Measurements from ENCODE around the gene CD8A.
"Not testable (repeated sequence)": the region's sequence is repeated elsewhere in the genome, so short reads cannot be mapped to it uniquely, and the experiment has no call there.

CD8A gene

DNA sequence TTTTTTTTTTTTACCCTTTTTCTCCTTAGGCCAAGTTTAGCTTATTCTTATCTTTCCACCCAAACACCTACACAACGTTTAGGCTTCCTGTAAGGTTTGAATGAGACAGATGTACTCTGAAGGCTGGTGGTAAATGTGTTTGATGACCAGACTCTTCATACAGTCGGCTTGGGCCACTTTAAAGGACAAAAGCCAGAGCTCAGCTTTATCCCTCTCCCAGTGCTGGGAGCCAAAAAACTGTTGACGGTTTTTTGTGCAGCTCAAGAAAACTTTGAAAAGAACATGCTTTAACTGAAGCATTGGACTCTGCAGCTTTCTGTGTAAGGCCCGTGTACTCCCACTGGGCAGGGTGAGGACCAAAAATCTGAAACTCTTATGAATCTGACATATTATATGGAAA is 15.4 kb downstream of the CD8A start:
- DNase-seq, result no peak

DNA sequence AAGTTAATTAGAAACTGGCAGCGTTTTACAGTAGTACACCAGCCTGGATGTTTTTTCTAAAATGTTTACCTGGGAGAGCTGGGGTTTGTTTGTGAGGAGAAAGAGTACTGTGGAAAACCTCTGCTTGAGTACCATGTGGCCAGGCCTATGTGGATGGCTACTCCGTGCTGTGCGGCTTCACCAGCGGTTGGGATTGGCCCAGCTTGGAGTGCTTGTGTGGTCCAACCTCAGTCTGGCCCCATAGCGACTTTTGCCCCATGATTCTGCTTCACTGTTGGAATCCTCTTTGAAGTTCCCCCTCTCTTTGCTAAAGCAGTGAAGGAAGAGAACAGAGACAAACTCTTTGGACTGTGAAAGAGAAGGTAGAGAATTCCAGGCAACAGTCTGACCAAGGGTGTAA is 15.9 kb downstream of the CD8A start:
- DNase-seq, result no peak

DNA sequence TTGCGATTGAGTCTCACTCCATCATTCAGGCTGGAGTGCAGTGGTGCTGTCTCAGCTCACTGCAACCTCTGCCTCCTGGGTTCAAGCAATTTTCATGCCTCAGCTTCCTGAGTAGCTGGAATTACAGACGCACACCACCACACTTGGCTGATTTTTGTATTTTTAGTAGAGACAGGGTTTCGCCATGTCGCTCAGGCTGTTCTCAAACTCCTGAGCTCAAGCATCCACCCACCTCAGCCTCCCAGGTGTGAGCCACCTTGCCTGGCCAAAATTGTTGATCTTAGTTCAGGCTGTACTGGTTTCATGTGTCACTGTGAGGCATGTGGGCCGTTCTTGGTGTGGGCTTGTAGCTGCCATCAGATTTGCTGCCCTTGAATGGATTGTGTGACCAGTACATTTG is 18.1 kb downstream of the CD8A start:
- DNase-seq, result no peak

DNA sequence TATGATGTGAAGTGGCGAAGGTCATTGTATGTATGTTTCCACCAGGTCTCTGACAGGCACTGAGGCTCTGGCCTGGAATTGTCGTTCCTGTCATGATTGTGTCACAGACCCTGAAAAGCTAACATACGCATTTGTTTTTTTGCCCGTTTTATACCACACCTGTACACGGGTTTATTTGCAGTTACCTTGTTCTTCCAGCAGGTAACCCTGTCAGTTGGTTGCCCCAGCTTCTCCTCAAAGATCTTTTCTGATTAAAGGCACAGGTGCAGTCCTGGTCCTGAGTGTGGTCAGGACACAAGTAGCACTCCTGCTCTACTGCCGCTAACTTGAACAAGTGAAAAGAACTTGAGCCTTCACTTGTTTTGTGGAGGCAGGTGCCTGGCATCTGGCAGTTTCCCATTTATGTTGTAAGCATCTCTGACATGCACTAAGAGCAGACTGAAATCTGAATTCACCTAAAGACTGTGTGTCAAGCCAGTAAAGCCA is 19.9 kb downstream of the CD8A start:
- no peak for DNase-seq

DNA sequence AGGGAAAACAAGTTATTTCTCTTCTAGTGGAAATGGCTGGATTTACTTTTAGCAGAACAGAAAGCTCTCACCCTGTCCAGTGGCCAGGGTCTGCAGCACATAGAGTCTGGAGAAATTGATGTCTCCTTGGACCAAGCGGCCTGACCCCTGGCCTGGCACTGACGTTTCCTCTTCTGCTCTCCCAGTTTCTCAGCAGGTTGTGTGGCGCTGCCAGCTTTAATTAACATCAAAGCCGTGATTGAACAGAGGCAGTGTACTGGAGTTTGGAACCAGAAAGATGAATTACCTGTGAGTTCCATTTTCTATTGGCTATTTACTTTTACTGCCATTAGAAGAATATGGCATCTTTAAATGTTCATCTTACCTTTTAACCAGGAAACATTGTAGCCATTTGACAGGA is 20.9 kb downstream of the CD8A start:
- no peak for DNase-seq

DNA sequence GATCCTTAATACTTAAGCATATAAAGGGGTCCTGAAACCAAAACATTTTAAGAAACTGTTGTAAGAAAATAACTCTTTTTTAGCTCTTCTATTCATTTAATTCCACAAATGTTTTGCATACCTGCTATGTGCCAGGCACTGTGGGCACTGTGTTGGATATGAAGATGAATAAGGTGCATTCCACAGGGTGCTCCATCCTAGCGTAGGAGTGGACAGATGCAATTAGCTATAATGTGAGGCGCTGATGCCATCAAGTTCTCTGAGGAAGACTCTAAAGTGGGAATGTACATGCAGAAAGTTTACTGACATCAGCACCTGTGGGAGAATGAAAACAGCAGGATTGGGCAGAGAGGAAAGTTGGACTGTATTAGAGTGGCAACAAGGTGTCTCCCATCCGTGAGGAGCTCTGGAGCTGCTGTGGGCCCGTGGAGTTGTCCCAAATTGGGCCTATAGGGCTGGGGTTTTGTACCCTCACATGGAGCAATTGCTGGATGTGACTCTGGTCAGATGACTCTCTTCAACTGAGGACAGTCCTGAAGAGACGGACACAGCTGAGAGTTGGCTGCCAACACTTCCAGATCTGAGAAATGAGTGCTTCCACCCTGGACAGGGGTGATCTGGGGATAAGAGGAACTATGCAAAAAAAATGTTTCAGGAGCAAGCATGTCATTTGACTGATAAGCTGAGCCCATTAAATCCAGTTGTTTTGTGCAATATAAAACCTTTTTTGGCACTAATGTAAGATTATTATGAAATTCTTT is 22.3 kb downstream of the CD8A start:
- no peak for DNase-seq

DNA sequence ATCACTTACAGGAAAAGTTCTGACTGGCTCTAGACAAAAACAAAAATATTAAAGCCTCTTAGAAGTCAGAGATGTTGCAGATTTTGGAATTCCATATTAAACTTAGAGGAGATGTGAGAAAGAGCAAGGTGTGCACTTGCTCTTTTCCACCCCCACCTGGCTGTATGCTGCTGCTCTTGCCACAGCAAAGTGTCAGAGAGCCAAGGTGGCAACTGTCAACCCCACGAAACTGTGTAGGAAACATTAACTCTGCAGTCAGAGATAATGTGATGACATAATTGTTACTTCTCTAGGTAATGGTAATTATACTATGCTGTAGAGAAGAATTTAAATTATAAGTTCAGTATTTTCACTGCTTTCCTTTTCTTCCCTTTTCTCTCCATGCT is 25.4 kb downstream of the CD8A start:
- DNase-seq, result no peak

DNA sequence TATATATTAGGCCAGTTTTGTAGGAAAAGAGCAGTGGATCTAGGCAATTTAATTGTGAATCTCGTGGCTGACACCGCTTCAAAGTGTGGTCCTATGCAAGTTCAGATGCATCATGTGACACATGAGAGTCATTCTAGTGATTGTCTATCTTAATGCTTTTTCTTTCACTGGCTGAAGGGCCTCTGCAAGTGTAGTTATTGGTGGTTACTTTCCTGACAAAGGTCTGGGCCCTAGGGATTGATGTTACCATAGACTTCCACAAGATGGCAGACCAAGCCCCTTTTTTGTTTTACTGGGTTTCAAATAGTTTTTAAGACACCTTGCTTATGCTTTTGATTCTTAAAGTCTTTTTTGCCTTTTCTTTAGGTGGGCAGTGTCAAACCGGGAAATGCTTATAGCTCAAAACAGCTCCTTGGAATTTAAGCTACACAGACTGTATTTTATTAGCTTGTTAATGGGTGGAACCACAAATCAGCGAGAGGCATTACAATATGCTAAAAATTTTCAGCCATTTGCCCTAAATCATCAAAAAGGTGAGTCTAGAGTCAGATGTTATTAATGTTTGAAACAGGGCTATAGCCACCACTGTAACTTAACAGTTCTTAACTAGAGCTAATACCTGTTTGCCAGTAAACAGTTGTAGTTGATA is 25.9 kb downstream of the CD8A start:
- DNase-seq, result no peak

DNA sequence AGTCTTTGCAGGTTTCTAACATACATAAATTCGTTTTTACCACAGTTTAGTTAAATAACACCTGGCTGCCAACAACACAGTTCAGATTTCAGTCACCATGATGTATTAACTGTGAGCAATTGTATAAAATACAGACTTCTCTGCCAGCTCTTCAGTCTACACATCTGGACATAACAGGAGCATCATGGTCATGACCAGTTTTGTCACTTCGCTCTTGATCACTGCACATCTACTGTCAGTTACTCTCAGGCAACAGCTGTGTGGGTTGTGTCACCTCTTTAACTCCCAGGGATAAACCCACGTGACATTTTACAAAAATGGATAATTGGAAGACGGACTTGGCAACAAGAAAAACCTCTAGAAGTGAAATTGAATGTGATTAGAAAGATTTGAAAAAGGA is 30.3 kb downstream of the CD8A start:
- no peak for DNase-seq

DNA sequence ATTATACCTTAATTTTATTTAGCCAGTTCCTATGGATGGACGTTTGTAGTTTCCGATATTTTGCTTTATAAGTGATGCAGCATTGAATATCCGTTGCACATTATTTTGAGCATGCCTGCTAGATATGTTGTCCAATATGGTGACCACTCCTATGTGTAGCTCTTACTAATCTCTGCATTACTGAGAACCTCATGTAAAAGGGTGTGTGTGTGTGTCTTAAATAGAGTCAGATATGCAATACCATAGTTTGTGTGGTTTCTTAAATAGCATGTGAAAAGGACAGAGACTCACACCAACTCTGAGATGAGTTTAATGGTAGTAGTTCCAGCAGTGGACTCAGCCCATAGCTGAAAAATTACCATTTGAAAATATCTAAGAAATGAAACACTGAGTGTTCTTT is 32.3 kb downstream of the CD8A start:
- no peak for DNase-seq

DNA sequence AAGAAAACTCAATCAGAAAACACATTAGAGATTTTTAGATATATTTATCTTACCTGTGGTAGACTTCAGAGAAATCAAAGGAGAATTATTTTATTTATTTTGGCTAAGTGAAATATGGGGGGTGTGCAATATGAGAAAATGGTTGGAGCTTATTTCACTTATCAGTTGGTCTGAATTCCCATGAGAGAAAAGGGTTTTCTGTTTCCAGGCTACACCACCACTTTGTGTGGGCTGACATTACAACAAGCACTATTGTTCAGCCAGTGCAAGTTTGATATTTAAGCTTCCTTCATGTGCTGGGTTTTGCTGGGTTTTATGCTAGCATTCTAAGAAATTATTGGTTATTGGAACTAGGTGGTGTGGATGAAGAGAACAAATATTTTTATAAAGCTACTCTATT is 37.1 kb downstream of the CD8A start:
- DNase-seq, result no peak

DNA sequence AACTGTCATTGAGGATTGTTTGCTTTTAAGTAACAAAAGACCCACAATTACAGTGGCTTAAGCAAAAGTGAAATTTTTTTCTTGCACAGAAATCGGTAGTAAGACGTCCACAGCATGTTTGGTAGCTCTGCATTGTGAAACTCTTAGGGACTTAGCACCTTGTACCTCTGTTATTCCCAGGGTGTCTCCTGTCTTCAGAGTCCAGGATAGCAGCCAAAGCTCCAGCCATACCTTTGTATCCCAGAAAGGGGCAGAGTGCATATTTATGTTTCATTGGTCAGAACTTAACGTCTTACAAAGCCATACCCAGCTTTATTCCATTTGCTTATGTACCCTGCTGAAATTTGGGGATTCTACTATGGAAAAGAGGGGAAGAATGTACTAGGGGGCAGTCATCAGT is 37.8 kb downstream of the CD8A start:
- DNase-seq, result no peak

DNA sequence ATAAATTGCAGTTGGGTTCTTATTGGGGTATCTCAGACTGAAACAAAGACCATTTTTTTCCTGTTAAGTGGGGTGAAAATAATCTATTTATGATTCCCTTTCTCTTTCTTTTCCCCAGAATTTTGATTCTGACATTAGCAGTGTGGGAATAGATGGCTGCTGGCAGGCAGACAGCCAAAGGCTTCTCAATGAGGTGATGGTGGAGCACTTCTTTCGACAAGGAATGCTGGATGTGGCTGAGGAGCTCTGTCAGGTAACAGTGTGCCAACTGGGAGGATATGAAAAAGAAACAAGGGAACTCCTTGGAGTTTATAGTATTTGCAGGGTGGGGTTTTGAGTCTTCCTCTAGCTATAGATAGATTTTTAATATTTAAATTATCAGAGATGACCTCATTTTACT is 38.9 kb downstream of the CD8A start:
- DNase-seq, result no peak

DNA sequence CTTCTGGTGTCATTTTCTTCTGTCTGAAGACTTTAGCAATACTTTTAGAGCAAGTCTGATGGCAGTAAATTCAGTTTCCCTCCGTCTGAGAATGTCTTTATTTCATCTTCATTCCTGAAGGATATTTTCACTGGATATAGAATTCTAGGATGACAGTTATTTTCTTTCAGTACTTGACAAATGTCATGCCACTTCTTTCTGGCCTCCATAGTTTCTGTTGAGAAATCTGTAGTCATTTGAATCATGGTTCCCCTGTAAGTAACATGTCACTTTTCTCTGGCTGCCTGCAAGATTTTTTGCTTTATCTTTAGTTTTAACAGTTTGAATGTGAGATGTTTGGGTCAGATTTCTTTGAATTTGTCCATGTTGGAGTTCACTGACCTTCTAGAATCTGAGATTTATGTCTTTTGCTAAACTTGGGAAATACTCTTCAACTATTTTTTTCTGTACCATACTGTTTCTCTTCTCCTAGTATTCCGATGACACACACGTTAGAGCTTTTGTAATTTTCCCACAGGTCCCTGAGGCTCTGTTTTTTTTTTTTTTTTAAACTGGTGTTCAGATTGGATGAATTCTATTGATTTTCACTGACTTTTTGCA is 40.4 kb downstream of the CD8A start:
- no peak for DNase-seq

DNA sequence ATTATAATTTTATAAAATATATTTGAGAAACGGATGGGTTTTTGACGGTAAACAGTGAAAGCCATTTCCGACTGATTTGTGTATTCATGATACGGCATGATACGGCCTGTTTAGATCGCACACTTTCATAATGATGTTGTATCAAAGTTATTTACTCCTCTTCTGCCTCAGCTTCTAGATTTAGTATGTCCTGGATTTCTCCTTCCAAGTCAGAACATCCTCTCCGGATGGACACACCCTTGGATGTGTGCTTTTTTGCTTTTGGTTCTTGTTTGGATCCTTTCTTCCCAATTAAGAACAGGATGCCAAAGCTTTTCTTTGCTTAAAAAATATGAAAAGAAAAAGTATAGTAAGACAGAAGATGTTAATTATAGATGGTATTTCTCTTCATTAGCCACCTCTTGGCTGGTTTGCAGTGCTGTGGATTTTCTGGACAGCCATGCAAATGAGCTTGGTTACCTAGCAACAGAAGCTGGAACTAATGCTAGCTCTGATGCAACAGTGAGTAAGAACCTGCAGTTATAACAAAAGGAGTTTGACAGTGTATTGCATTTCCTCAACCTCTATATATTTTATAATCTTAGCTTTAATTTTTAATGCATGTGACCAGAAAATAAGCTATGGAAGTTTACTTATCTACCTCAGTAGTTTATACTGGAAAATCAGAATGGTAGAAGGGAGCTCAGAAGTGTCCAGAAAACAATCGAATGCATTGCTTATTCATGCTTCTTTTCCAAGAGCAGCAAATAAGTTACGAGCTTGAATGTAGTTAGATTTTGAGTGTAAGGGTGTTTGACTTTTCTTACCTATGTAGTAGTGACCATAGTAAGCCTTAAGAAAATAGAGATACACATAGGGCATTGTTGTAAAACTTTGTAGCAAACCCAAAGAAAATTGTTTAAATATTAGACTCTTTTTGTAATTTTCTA is 42.7 kb downstream of the CD8A start:
- no peak for DNase-seq

DNA sequence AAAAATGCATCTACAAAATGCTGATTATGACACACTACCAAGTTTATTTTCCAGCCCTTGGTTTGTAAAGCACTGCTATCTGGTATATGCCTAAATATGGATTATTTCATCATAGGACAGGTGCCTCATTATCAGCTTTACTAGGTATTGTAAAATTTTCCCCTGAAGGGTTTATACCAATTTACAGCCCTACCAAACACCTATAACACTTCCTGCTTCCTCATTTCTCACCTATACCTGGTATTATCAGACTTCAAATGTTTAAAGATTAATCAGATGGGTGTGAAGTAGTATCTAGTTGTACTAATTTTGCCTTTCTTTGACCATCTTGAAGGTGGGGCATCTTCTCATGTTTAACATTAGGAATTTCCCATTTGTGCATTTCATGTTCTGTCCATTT is 43.8 kb downstream of the CD8A start:
- no peak for DNase-seq

DNA sequence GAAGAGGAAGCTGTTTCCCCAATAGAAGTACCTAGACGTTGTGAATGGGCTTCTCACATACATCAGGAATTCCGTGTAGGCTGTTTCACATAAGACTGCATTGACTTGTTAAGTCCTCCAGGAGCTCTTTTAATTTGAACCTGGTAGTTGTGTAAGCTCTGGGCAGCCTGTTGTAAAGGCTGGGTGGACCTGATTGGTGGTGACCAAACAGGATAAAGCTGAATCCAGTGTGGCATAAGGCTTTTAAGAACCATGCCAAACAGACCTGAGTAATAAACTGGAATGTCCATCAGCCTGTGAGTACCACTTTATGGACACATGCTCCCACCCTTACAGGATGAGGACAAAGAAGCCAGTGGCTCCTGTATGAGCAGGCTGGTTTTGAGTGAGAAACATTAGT is 46.6 kb downstream of the CD8A start:
- DNase-seq, result no peak

DNA sequence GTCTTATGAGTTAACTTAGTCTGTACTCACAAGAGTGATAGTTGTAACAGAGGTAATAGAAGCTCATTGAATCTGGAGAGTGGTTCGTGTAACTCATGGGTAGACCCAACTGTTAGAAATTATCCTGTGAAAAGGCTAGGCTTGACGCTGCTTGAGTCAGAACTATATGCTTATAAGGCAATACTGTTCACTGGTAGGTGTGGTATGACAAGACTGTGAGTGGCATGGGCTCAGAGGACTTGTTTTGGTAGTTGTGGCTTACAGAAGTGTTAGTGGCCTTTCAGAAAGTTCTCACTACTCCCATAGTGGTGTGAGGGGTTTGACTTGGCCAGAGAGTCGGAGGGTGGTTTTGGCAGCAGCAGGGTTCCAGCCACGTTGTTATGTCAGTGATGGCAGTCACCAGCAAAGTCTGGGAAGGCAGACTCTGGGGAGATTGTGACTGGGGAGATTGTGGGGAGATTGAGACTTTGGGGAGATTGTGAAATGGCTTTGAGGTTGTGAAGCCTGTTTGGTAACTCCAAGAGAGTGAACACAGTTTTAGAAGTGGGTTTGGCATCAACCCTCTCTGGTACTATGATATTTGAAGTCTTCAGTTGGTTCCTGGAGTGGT is 48.7 kb downstream of the CD8A start:
- DNase-seq, result not testable (repeated sequence)

DNA sequence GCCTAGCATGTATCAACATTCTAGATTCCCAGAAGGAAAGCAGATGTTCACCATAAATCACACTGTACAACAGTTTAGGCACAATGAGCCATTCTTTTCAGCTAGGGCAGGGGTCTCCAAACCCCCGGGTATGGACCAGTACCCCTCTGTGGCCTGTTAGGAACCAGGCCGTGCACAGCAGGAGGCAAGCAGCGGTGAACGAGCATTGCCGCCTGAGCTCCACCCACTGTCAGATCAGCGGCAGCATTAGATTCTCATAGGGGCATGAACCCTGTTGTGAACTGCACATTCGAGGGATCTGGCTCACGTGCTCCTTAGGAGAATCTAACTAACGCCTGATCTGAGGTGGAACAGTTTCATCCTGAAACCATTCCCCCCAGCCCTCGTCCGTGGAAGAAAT is 50.8 kb downstream of the CD8A start:
- not testable (repeated sequence) for DNase-seq

DNA sequence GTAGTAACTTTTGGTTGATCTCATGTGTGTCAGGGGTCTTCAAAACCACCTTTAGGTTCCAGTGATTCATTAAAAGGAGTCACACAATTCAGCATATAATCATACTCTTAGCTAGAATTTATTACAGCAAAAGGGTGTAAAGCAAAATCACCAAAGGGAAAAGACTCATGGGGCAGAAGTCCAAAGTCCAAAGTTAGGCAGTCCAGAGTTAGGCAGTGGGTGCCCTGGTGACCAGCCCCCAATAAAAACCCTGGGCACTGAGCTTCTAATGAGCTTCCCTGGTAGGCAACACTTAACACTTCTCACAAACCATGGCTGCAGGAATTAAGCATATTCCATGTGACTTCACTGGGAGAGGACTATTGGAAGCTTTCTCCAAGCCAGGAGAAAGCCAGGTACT is 51.2 kb downstream of the CD8A start:
- not testable (repeated sequence) for DNase-seq

DNA sequence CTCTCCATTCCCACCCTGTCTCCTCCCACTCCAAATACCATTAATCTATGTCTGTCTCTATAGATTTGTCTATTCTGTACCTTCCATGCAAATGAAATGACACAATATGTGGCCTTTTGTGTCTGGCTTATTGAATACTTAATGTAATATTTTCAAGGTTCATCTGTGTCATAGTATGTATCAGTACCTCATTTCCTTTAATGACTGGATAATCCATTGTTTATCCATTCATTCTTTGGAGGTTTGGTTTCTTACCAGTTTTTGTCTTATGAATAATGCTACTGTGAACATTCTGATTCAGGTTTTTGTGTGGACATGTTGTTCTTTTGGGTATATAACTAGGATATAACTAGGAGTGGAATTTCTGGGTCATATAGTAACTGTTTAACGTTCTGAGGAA is 55.8 kb downstream of the CD8A start:
- not testable (repeated sequence) for DNase-seq
